Activated CD4-positive, alpha-beta T cell treated with anti-CD3 and anti-CD28 coated beads for 24 hours (primary cell): Measurements from ENCODE around the gene PLEKHG2.
A peak's percentile ranks its signal among the peaks of the same experiment; 100 is the strongest.
"Not testable (repeated sequence)": the region's sequence is repeated elsewhere in the genome, so short reads cannot be mapped to it uniquely, and the experiment has no call there.

ENCODE experiments used
- DNase-seq, 2 donors: peaks; one replicate each; pipeline ENCODE4 v3.0.0-alpha.2; 2020; ENCODE audit warnings: low read depth in 2 of 2

PLEKHG2 gene, protein sequence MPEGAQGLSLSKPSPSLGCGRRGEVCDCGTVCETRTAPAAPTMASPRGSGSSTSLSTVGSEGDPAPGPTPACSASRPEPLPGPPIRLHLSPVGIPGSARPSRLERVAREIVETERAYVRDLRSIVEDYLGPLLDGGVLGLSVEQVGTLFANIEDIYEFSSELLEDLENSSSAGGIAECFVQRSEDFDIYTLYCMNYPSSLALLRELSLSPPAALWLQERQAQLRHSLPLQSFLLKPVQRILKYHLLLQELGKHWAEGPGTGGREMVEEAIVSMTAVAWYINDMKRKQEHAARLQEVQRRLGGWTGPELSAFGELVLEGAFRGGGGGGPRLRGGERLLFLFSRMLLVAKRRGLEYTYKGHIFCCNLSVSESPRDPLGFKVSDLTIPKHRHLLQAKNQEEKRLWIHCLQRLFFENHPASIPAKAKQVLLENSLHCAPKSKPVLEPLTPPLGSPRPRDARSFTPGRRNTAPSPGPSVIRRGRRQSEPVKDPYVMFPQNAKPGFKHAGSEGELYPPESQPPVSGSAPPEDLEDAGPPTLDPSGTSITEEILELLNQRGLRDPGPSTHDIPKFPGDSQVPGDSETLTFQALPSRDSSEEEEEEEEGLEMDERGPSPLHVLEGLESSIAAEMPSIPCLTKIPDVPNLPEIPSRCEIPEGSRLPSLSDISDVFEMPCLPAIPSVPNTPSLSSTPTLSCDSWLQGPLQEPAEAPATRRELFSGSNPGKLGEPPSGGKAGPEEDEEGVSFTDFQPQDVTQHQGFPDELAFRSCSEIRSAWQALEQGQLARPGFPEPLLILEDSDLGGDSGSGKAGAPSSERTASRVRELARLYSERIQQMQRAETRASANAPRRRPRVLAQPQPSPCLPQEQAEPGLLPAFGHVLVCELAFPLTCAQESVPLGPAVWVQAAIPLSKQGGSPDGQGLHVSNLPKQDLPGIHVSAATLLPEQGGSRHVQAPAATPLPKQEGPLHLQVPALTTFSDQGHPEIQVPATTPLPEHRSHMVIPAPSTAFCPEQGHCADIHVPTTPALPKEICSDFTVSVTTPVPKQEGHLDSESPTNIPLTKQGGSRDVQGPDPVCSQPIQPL (N-terminal part only)

DNA sequence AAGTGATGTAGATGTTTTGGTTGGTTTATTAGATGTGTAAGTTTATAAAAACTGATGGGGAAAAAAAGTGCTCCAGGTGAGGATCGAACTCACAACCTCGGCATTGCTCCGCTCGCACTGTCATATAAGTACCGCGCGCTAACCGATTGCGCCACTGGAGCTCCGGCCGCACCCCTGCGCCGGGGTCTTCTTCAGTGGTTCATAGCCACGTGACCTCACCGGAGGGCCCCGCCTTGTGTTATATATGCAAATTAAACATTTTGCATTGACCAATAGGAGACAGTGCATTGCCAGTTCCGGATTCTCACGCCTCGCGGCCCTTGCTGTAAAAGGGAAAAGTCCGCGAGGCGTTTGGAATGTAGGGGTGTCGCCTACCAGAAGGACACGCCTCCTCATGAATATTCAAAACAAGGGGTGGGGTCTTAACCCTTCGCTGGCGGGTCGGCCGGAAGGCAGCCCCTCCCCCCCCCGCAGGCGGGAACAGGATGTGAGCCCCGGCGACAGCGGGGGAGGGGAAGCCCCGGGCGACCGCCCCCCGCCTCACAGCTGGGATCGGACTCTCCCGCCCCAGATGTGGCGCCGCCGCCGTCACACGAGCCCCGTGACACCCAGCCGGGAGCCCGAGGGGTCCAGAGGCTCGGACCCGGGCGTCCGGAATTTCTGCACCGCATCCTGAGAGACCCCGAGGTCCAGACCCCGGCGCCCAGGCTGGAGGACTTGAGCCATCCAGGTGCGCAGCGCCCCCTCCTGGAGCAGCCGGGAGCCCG, at the start of gene PLEKHG2:
TSS of gene PLEKHG2 (plus strand) at position 570 of the 767 bp plus-strand sequence. CDS start 1,418 bp downstream, outside the sequence.
- DNase-seq, result peak; percentile 95 to 96

DNA sequence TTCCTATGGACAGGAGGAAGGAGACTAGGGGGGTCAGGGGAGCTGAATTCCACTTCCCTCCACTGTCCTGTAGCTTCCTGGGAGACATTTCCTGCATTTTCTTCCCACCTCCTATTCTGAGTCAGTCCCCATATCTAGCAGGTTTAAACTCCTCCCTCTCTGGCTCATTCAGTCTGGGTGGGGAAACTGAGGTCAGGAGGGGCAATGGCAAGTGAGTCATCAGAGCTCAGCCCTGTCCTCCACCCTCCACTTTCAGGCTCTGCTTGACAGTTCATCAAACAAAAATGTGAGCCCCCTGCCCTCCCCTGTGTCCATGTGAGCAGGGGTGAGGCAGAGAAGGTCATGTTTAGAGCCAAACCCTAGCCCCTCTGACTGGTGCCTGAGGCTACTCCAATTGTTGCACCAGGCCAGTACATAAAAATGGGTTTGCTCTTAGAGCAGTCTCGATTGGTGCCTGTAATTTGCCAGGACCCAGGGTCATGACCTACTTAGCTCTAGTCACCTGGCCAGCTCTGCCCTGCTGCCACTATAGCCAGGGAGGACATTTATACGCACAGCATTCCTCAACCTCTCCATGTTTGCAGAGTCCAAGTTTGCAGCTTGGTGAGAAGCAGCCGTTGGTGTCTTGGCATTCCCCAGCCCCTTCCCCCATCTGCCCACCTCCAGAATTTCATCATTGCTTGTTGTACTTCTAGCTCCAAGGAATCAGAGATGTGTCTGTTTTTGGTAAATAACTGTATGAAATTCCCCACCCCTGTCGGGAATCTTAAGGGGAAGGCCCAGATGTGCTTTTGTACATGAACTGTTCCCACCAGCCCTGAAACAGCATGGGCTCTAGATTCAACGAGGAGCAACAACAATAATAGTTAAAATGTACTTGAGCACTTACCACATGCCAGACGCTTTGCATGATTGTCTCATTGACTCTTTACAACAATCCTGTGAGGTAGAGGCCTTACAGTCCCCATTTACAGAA, 49.5 kb upstream of the PLEKHG2 start:
- DNase-seq, result no peak

DNA sequence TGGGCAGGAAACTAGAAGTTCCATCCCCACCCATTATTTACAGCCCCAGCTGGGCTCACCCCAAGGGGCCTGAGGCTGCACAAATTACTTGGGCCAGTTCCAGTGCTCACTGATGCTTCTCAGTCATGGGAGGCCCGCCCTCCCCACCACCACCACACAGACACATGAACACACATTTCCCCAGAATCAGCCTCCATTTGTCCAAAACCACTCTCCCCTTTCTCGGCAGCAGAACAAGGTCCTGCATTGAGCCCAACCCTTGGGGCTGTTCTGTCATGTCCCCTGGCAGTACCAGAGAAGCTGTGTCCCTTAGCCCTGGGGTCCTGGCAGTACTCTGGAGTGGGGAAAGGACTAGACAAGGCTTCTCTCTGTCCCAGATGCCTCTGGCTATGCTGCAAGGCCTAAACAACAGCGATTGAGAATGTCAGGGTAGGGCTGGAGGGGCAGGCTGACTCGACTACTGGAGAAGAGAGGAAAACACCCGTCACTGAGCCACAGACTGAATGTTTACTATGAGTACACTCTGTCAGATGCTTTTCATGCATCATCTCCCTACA, 48.5 kb upstream of the PLEKHG2 start:
- DNase-seq, result no peak

DNA sequence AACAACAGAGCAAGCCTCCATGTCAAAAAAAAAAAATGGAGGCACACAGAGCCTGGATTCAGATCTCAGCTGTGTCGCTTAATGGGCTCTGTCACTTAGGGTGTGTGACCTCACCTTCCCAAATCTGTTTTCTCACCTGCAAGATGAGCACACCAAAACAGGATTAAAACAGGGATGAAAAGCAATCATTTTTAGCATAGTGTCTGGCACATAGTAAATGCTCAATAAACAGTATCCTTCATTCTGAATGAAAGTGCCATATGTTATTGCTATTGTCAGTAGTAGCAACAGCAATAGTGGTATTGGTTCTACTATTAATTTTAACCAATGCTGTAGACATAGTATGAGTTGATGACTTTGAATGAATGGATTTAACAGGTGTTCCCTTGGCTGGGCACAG, 46.9 kb upstream of the PLEKHG2 start:
- no peak for DNase-seq

DNA sequence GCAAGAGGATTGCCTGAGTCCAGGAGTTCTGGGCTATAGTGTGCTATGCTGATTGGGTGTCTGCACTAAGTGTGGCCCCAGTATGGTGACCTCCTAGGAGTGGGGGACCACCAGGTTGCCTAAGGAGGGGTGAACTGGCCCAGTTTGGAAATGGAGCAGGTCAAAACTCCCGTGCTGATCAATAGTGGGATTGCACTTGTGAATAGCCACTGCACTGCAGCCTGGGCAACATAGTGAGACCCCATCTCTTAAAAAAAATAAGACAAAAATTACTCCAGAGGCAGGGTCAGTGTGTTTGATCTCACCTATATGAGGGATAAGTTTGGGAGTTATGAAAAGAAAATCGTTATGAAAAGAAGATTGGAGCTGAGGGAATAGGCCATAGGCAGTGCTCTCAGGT, 43.3 kb upstream of the PLEKHG2 start:
- DNase-seq, result no peak

DNA sequence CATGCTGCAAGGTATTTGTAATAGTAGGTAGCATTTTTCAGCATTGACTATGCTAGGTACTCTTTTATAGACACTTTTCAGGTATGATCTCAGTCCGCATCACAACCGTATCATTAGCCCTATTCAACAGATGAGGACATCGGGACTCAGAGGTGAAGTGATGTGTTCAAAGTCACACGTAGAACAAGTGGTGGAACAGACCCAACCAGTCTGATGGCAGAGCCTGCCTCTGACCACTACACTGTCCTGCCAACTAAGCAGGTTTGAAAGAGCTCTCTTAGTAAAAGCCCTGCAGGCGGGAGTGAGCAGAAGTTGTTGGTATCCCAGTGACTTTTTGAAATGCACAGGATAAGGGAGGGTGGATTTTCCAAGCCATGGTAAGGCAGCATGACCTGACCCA, 41.7 kb upstream of the PLEKHG2 start:
- DNase-seq, result no peak

DNA sequence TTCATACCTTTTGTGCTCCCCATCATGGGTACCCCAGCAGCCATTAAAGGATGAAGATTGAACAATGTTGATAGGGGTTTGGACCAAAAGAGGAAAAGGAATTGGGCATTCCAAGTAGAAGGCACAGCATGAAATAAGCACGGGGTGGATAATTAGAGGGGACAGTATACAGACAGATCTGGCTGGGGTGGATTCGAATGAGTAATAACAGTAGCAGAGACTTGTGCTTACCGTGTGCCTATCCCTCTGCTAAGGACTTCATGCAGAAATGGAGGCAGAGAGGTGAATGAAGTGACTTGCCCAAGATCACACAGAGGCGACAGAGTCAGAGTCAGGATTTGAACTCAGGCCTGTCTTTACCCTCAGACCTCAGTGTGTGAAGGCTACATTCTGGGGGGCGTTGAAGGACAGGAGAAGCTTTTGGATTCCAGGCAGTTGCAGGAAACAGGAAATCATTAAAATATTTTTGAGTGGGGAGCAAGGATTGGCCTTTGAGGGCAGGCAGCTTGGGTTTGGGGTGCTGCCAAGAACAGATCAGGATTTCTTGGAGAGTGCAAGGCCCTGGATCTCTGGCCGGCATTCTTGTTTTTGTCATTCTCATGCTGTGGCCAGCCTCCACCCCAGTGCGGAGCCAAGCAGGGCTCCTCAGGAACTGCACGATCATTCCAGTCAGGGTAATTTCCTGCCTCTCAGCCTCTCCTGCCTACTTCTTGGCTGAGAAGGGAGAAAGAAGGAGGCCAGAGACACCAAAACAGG, 40.2 kb upstream of the PLEKHG2 start:
- no peak for DNase-seq

DNA sequence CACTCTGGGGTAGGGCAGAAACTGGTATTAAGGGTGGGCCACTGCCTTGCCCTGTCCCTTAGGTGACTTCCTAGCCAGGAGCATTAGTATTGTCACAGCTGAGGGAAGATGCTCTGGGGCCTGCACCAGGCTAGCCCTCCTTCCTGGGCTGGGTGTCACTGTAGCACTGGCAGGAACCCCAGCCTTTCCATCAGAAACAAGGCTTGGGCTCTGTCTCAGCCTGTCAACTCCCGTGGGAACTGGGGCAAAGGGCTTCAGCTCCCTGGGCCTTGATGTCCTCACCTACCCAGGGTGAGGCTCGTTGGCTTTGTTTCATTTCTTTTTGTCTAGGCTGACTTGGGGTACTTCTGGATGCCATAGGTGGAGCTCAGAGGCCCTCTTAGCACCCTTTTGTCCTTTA, 39.5 kb upstream of the PLEKHG2 start:
- DNase-seq, result no peak

DNA sequence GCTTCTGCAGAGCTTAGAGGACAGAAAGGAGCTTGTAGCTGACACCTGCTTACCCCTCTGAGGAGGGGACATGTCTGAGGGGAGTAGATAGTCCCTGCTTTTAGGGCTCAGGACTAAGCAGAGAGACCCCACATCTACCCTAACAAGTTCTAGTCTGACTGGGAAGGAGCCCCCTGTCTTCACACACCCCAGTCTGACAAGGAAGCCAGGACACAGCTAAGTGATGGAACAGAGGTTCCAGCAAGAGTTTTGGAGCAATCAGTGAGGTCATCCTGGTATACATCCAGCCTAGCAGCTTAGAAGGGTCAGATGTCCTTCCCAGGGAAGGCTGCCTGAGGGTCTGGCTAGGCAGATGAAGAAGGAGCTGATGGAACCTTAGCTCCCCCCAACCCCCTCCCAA, 36.5 kb upstream of the PLEKHG2 start:
- DNase-seq, result no peak

DNA sequence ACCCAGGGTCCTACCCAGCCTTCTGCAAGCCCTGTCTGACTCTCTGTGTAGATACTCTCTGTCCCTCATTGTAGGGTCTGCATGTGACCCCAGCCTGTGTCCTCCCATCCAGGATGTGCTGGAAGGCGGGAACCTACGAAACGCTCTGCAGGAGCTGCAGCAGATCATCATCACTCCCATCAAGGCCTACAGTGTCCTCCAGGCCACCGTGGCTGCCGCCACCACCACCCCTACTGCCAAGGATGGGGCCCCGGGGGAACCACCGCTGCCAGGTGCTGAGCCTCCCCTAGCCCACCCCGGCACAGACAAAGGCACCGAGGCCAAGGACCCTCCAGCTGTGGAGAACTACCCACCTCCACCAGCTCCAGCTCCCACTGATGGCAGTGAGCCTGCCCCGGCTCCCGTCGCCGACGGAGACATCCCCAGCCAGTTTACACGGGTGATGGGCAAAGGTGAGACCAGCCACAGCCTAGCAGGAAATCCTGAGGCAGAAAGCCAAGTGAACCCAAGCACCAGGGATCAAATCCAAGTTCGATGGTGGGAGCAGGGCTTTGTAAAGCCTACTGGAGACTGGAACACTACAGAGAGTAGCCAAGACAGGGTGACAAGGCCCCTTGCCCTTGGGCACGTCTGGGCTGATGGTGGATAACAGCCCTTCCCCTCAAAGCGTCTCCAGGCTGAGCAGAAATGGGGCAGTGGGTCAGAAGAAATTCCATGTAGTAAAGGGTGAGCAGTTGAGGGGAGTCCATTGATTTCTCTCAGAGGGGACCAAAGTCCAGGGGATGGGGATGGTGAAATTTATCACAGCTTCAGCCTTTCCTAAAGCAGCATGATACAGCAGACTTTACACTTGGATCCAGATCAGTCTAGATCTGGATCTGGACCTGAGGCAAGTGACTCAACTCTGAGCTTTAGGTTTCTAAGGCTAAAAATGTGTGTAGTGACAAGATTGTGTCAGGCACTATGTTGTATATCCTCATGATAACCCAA, 34.8 kb upstream of the PLEKHG2 start:
- no peak for DNase-seq

DNA sequence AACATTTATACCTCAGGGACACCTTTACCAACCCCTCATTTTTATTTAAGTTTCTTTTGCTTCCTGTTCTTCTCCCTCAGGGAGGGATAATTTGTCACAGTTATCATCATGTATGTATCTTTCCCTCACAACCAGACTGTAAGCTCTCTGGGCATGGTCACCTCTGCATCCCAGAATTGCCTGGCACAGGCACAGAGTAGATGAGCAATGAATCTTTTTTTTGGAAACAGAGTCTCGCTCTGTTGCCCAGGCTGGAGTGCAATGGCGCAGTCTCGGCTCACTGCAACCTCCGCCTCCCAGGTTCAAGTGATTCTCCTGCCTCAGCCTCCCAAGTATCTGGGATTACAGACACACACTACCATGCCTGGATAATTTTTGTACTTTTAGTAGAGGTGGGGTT, 33.1 kb upstream of the PLEKHG2 start:
- DNase-seq, result not testable (repeated sequence)

DNA sequence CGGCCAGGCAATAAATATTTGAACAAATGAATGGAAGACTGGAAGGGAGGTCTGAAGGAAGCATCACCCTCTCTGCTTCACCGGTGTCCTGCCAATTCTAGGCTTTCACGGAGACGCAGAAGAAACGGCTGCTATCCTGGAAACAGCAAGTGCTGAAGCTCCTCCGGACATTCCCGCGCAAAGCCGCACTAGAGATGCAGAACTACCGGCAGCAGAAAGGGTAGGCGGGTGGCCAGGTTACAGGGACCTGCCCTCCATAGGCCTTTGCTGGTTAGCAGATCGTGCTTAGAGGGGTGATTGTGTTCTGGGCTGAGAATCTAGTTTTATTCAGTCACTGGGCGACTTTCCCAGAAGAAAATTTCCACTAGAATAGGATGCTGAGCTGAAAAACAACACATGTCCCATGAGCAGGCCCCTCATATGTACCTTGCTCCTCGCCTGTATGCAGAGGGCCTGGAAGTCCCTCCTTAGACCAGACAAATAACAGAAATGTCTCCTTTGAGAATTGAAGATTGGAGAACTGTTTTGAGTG, 32.5 kb upstream of the PLEKHG2 start:
- DNase-seq, result no peak

DNA sequence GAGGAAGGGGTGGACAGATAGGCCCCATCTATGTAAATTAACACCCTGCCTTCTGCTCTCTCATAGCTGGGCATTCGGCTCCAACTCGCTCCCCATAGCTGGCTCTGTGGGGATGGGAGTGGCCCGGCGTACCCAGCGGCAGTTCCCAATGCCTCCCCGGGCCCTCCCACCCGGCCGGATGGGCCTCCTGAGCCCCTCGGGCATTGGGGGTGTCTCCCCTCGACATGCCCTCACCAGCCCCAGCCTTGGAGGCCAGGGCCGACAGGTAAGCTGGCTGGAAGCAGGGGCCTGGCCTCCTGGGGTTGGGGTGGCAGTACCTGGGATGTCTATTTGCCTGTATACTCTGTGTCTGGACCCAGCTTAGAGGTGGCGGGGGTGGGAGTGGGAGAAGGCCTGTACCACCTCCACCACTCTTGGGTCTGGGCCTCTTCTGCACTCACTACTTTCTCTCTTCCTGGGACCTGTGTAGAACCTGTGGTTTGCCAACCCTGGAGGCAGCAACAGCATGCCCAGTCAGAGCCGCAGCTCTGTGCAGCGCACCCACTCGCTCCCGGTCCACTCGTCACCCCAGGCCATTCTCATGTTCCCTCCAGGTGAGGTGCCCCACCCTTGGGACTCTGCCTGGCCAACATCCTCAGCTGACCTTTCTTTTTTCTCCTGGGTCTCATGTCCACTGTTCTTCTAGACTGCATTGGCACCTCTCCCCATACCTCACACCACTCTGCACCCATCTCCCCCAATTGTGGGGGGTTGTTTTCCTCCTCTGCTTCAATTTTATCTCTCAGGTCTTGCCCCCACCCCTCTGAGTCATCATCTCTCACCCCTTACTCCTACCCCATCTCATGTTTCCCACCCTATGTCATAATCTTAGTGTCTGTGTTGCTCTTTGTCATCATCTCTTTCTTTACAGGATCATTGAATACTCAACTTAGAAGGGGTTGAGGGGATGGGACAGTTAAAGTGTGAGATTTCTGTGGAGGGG, 31.7 kb upstream of the PLEKHG2 start:
- DNase-seq, result no peak

DNA sequence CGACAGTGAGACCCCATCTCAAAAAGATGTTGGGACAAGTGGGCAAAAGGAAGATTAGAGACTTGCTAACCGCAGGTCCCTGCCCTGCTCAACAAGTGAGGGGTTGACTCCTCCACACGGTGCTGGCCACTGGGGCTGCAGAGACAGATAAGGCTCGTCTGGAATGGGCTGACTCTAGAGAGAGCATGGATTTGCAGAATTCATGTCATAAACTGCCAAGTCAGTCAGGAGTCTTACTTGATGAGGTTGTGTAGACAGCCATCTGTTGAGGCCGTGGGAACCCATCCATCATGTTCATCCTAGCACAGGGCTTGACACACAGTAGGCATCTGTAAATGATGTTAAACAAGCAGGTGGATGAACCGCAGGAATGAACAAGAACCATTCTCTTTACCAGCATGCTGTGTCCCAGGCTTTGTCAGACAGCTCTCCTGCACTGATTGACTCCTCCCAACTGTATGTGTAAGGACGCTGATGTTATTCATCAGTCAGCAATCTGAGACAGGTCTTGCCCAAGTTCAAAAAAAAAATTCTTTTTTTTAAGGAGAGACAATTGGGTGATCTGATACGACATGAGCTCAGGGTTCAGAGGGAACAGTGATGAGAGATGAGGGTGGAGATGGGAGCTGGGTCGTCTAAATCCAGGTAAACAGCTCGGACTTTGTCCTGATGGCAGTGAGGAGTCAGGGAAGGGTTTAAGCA, 30.4 kb upstream of the PLEKHG2 start:
- no peak for DNase-seq

DNA sequence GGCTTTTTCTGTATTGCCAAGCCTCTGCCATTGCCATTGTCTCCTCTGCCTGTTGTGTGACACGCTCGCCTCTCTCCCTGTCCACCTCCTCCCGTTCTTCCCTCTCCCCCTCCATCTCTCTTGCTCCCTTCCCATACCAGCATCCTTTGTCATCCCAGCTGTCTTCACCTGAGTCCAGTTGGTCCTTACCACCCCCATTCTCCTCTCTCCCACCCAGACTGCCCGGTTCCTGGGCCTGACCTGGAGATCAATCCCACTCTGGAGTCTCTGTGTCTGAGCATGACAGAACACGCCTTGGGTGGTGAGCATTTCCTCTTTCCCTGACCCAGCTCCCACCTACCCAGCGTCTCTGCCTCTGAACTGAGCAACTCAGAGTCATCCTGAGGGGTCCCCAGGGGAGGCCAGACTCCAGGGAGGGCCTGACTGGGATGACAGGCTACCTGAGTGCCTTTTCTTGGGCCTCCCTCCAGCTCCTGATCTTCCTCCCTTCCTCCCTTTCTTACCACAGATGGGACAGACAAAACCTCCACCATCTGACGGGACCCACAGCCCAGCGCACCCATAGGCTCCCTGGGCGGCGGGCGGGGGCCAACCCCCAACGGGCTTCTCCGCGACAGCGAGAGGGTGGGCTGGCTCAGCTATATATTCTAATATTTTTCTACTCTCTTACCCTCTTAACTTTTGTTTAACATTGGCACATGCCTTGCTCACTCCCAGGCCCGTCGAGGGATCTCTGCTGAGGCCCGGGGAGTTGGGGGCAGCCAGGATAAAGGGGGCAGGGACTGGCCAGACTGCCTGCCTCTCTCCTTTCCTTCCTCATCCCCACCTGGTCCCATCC, 29.3 kb upstream of the PLEKHG2 start:
- no peak for DNase-seq
